H9 (cell line): ENCODE results near the gene FYTTD1. TPM values are rescaled to one million over a fixed set of nuclear protein-coding genes. Genes with fewer than 3 reads are reported as not detected.

Experiments used
- DNase-seq: peaks from one replicate; pipeline ENCODE4 v3.0.0-alpha.2; 2017
- H2AFZ ChIP-seq: one replicate; pipeline ENCODE4 v1.6.1; 2013; ENCODE audit warnings: mild to moderate bottlenecking, low read length, control low read depth, moderate library complexity
- H2AK5ac ChIP-seq: 2 replicates; pipeline ENCODE4 v1.6.1; 2013; ENCODE audit warnings: low read length, control low read depth, mixed read lengths; ENCODE audit not compliant: insufficient read length
- H2BK120ac ChIP-seq: one replicate; pipeline ENCODE4 v1.6.1; 2013; ENCODE audit warnings: low read depth, mild to moderate bottlenecking, low read length, control low read depth, inconsistent platforms; ENCODE audit not compliant: poor library complexity, severe bottlenecking
- H2BK12ac ChIP-seq: 2 replicates; pipeline ENCODE4 v1.6.1; 2013; ENCODE audit warnings: low read length, control low read depth, mixed read lengths, low read depth; ENCODE audit not compliant: insufficient read length
- H2BK15ac ChIP-seq: 2 replicates; pipeline ENCODE4 v1.6.1; 2013; ENCODE audit warnings: low read depth, low read length, control low read depth
- H2BK20ac ChIP-seq: one replicate; pipeline ENCODE4 v1.6.1; 2013; ENCODE audit warnings: low read depth, mild to moderate bottlenecking, low read length, control low read depth, inconsistent platforms; ENCODE audit not compliant: poor library complexity, severe bottlenecking
- H2BK5ac ChIP-seq: 2 replicates; pipeline ENCODE4 v1.6.1; 2013; ENCODE audit warnings: low read length, control low read depth, mixed read lengths; ENCODE audit not compliant: insufficient read length
- H3K14ac ChIP-seq: 2 replicates; pipeline ENCODE4 v1.6.1; 2013; ENCODE audit warnings: low read length, control low read depth; ENCODE audit not compliant: insufficient read depth
- H3K18ac ChIP-seq: 2 replicates; pipeline ENCODE4 v1.6.1; 2013; ENCODE audit warnings: low read depth, mild to moderate bottlenecking, mixed read lengths, low read length, control low read depth; ENCODE audit not compliant: insufficient read length
- H3K23ac ChIP-seq: 2 replicates; pipeline ENCODE4 v1.6.1; 2013; ENCODE audit warnings: low read length, control low read depth, mixed read lengths, low read depth; ENCODE audit not compliant: insufficient read length
- H3K23me2 ChIP-seq: 2 replicates; pipeline ENCODE4 v1.6.1; 2013; ENCODE audit warnings: low read depth, mild to moderate bottlenecking, mixed read lengths, low read length, control low read depth; ENCODE audit not compliant: insufficient read length, poor library complexity, severe bottlenecking
- H3K27ac ChIP-seq: 2 replicates; pipeline ENCODE4 v1.5.1; 2013; ENCODE audit warnings: low read length, control low read depth, mixed read lengths, low read depth; ENCODE audit not compliant: insufficient read length
- H3K27me3 ChIP-seq: 2 replicates; pipeline ENCODE4 v1.6.1; 2013; ENCODE audit warnings: low read length, control low read depth, inconsistent platforms; ENCODE audit not compliant: insufficient read depth
- H3K4ac ChIP-seq: 2 replicates; pipeline ENCODE4 v1.6.1; 2013; ENCODE audit warnings: low read depth, mild to moderate bottlenecking, control low read depth, inconsistent platforms, low read length, moderate library complexity
- H3K4me1 ChIP-seq: 2 replicates; pipeline ENCODE4 v1.6.1; 2013; ENCODE audit warnings: low read length, control low read depth, inconsistent platforms; ENCODE audit not compliant: insufficient read depth
- H3K4me2 ChIP-seq: 2 replicates; pipeline ENCODE4 v1.6.1; 2013; ENCODE audit warnings: low read length, control low read depth, mixed read lengths; ENCODE audit not compliant: insufficient read length, insufficient read depth
- H3K56ac ChIP-seq: 2 replicates; pipeline ENCODE4 v1.6.1; 2013; ENCODE audit warnings: low read depth, mild to moderate bottlenecking, mixed read lengths, low read length, control low read depth; ENCODE audit not compliant: insufficient read length
- H3K79me1 ChIP-seq: 2 replicates; pipeline ENCODE4 v1.6.1; 2013; ENCODE audit warnings: low read depth, mild to moderate bottlenecking, moderate library complexity, low read length, control low read depth, inconsistent platforms; ENCODE audit not compliant: insufficient read depth, poor library complexity, severe bottlenecking
- H3K79me2 ChIP-seq: 2 replicates; pipeline ENCODE4 v1.6.1; 2013; ENCODE audit warnings: low read length, control low read depth, inconsistent platforms; ENCODE audit not compliant: insufficient read depth
- H3K9ac ChIP-seq: 2 replicates; pipeline ENCODE4 v1.6.1; 2013; ENCODE audit warnings: low read length, control low read depth, mixed read lengths; ENCODE audit not compliant: insufficient read length; ENCODE audit errors: extremely low read depth
- H3K9me3 ChIP-seq: one replicate; pipeline ENCODE4 v1.6.1; 2013; ENCODE audit warnings: low read depth, low read length, inconsistent platforms; ENCODE audit not compliant: control insufficient read depth
- H3T11ph ChIP-seq: one replicate; pipeline ENCODE4 v1.6.1; 2013; ENCODE audit warnings: mild to moderate bottlenecking, low read length, control low read depth, inconsistent platforms
- H4K20me1 ChIP-seq: one replicate; pipeline ENCODE4 v1.6.1; 2013; ENCODE audit not compliant: control insufficient read depth, insufficient read length, insufficient read depth
- H4K5ac ChIP-seq: 2 replicates; pipeline ENCODE4 v1.6.1; 2013; ENCODE audit warnings: low read depth, mild to moderate bottlenecking, mixed read lengths, low read length, control low read depth; ENCODE audit not compliant: insufficient read length
- H4K8ac ChIP-seq: replicated peaks from 2 replicates; pipeline ENCODE4 v1.6.1; 2013; ENCODE audit warnings: low read length, control low read depth, mixed read lengths, low read depth; ENCODE audit not compliant: insufficient read length
- H4K91ac ChIP-seq: 2 replicates; pipeline ENCODE4 v1.6.1; 2013; ENCODE audit warnings: low read depth, mild to moderate bottlenecking, moderate library complexity, mixed read lengths, low read length, control low read depth; ENCODE audit not compliant: insufficient read length
- H3K27ac Mint-ChIP-seq, 3 experiments: 2 replicates in 2 of 3; 3 replicates in 1 of 3; pipeline ENCODE4 v1.8.0; 2020 to 2021; ENCODE audit warnings: mixed read lengths in 3 of 3, mild to moderate bottlenecking in 1 of 3, moderate library complexity in 1 of 3
- H3K27me3 Mint-ChIP-seq: 2 replicates; pipeline ENCODE4 v1.8.0; 2021; ENCODE audit warnings: low read depth, mild to moderate bottlenecking, moderate library complexity, mixed read lengths
- H3K36me3 Mint-ChIP-seq, 3 experiments: 2 replicates in 2 of 3; 3 replicates in 1 of 3; pipeline ENCODE4 v1.8.0; 2020 to 2021; ENCODE audit warnings: low read depth in 3 of 3, mixed read lengths in 3 of 3; ENCODE audit not compliant: insufficient read depth in 1 of 3
- H3K4me1 Mint-ChIP-seq, 2 experiments: 2 replicates each; pipeline ENCODE4 v1.8.0; 2020; ENCODE audit warnings: mixed read lengths in 2 of 2
- H3K4me3 Mint-ChIP-seq, 2 experiments: 2 replicates in 1 of 2; 3 replicates in 1 of 2; pipeline ENCODE4 v1.8.0; 2020 to 2021; ENCODE audit warnings: mild to moderate bottlenecking in 2 of 2, mixed read lengths in 2 of 2, moderate library complexity in 1 of 2
- H3K9me3 Mint-ChIP-seq, 2 experiments: 2 replicates in 1 of 2; 3 replicates in 1 of 2; pipeline ENCODE4 v1.8.0; 2020; ENCODE audit warnings: mild to moderate bottlenecking in 2 of 2, mixed read lengths in 2 of 2, moderate library complexity in 1 of 2
- CTCF ChIP-seq: fragments of 200-600 bp; sonication (generic); conservative IDR thresholded peaks from 3 replicates; pipeline ENCODE4 v1.8.0; 2021; ENCODE audit warnings: antibody characterized with exemption, mild to moderate bottlenecking
- WGBS: extraction: QIAGEN DNeasy Blood & Tissue Kit; methylation state at CpG from one replicate; pipeline ENCODE4 v1.1.7; 2013; ENCODE audit warnings: missing lambda C conversion rate, low lambda C conversion rate, mixed read lengths; ENCODE audit not compliant: insufficient read length; ENCODE audit errors: extremely low coverage; 5-methylcytosine and 5-hydroxymethylcytosine counted together
- total RNA-seq: library from RNA; stranded (reverse); gene quantifications from 2 replicates; pipeline ENCODE4 v1.2.1, GENCODE V29; 2021

Gene FYTTD1
- total RNA-seq, 1 experiment from 2014 or later, result 19.4 TPM

GRCh38 chr3:197789309-197789708 is 39.6 kb downstream of the FYTTD1 start:
- no peak overlapping the region for H3K4ac ChIP-seq
- no peak overlapping the region for H3K4me3 Mint-ChIP-seq
- WGBS, result no CpG with 5 or more reads among the region's 3 CpGs
- H3K23me2 ChIP-seq, result peaks cover 8% of the 10 kb centered on the region
- no peak overlapping the region for H2AFZ ChIP-seq
- H3K27ac Mint-ChIP-seq, result no peak overlapping the region
- H3K9me3 ChIP-seq, result no peaks in the 10 kb centered on the region
- H3K56ac ChIP-seq, result no peak overlapping the region
- no peak overlapping the region for H2BK12ac ChIP-seq
- H4K8ac ChIP-seq, result no peak overlapping the region
- no peak for TF ChIP-seq CTCF
- DNase-seq, result no peak
- H3K4me2 ChIP-seq, result no peak overlapping the region
- peaks cover 3% of the 10 kb centered on the region for H3K79me1 ChIP-seq
- H3K14ac ChIP-seq, result no peak overlapping the region
- H3K4me1 ChIP-seq, result no peaks in the 10 kb centered on the region
- no peak overlapping the region for H3K9ac ChIP-seq
- no peak overlapping the region for H3K23ac ChIP-seq
- peaks cover 10 to 13% of the 10 kb centered on the region in 2 experiments; a peak in 3 of 4 replicates for H3K4me1 Mint-ChIP-seq
- H2AK5ac ChIP-seq, result no peak overlapping the region
- H4K20me1 ChIP-seq, result no peaks in the 10 kb centered on the region
- no peak overlapping the region for H4K91ac ChIP-seq
- peaks cover 0 to 2% of the 10 kb centered on the region in 2 experiments; a peak in 2 of 5 replicates for H3K9me3 Mint-ChIP-seq
- peaks cover 14% of the 10 kb centered on the region; the same call in 1 of the 2 replicates for H3K79me2 ChIP-seq
- H3K27me3 ChIP-seq, result no peaks in the 10 kb centered on the region
- H4K5ac ChIP-seq, result no peak overlapping the region
- no peak overlapping the region for H2BK120ac ChIP-seq
- H3K36me3 Mint-ChIP-seq, result no peaks in the 10 kb centered on the region
- H2BK5ac ChIP-seq, result no peak overlapping the region
- no peak overlapping the region for H3K27ac ChIP-seq
- H3K27me3 Mint-ChIP-seq, result no peaks in the 10 kb centered on the region; the same call in 1 of the 2 replicates
- no peak overlapping the region for H3K18ac ChIP-seq
- H2BK15ac ChIP-seq, result no peak overlapping the region
- no peak overlapping the region for H2BK20ac ChIP-seq
- no peak overlapping the region for H3T11ph ChIP-seq
